Measurements from ENCODE around the gene CCN2. TPM values are rescaled to one million over a fixed set of nuclear protein-coding genes. Genes with fewer than 3 reads are reported as not detected.

Gene CCN2
- total RNA-seq, 2 experiments from 2014 or later, result 0.36 TPM; not detected in 1

GRCh38 chr6:131918650-131919355 lies 32.4 kb downstream of the CCN2 start:
- Histone ChIP-seq H3K9me3 (ENCODE audit: low read length) (peaks cover 28% of the 10 kb centered on the region), H2AFZ (ENCODE audit: low read length) (peak overlapping the region; percentile 82; the same call in 1 of the 2 replicates), H3K4me3 (ENCODE audit: low read depth, low read length, poor library complexity, severe bottlenecking) (no peak overlapping the region), H3K36me3 (ENCODE audit: insufficient read depth, low read length) (peaks cover 4% of the 10 kb centered on the region; the same call in 1 of the 2 replicates), H3K4me1 (ENCODE audit: insufficient read depth, low read length, poor library complexity, severe bottlenecking) (peaks cover 19% of the 10 kb centered on the region), H3K27ac (ENCODE audit: low read depth, low read length, poor library complexity, severe bottlenecking) (no peak overlapping the region), H3K79me2 (ENCODE audit: insufficient read depth, low read depth, low read length) (no peaks in the 10 kb centered on the region), H3K4me2 (ENCODE audit: low read length) (no peak overlapping the region), H4K20me1 (ENCODE audit: insufficient read depth, low read length) (no peaks in the 10 kb centered on the region), H3K9me2 (ENCODE audit: insufficient read depth, low read length) (no peaks in the 10 kb centered on the region)
- intact Hi-C loops (cut with micrococcal nuclease; ENCODE audit: unreplicated experiment), result loop anchor here (5.0 to 10.0 kb wide), 4 partner anchors 563 to 896 kb away; partner anchors contain the start of genes RPS12 and STX7
- BruUV-seq (replicated peaks), result no TSS peak
- no peak for DNase-seq (ENCODE audit: low spot score)
- TF ChIP-seq EZH2phosphoT487 (IDR thresholded peaks at IDR 0.05; ENCODE audit: borderline replicate concordance, low read depth, low read length) (no peak), CTCF (conservative IDR thresholded peaks at IDR 0.05; ENCODE audit: low read length) (no peak)
- POLR2A ChIA-PET, result interaction anchor here (0.6 to 1.0 kb wide), 6 partner anchors 9 to 841 kb away, joined by 3 read pairs; no protein-coding TSS in a partner anchor
- CTCF ChIA-PET (ENCODE audit: unreplicated experiment), result interaction anchor here (0.7 kb wide), 1 partner anchor 9 kb away, joined by 3 read pairs; no protein-coding TSS in a partner anchor

- peak overlapping the region; percentile 82 for H2AFZ ChIP-seq (ENCODE audit: low read length)
- intact Hi-C loops (cut with micrococcal nuclease; ENCODE audit: unreplicated experiment), result loop anchor here (5.0 to 10.0 kb wide), 4 partner anchors 564 to 897 kb away; partner anchors contain the start of genes RPS12 and STX7
- TF ChIP-seq CTCF (conservative IDR thresholded peaks at IDR 0.05; ENCODE audit: low read length) (peak; percentile 34; the same call in 1 of the 2 replicates), EZH2phosphoT487 (IDR thresholded peaks at IDR 0.05; ENCODE audit: borderline replicate concordance, low read depth, low read length) (no peak)
- no peaks in the 10 kb centered on the region for H3K79me2 ChIP-seq (ENCODE audit: insufficient read depth, low read depth, low read length)
- peak overlapping the region; percentile 14 for H3K4me3 ChIP-seq (ENCODE audit: low read depth, low read length, poor library complexity, severe bottlenecking)
- peaks cover 4% of the 10 kb centered on the region; the same call in 1 of the 2 replicates for H3K36me3 ChIP-seq (ENCODE audit: insufficient read depth, low read length)
- peak overlapping the region; percentile 62 for H3K27ac ChIP-seq (ENCODE audit: low read depth, low read length, poor library complexity, severe bottlenecking)
- H4K20me1 ChIP-seq (ENCODE audit: insufficient read depth, low read length), result no peaks in the 10 kb centered on the region
- DNase-seq (ENCODE audit: low spot score), result peak; percentile 80
- peaks cover 20% of the 10 kb centered on the region for H3K9me3 ChIP-seq (ENCODE audit: low read length)
- H3K9me2 ChIP-seq (ENCODE audit: insufficient read depth, low read length), result no peaks in the 10 kb centered on the region
- BruUV-seq (replicated peaks), result no TSS peak
- peak overlapping the region; percentile 59 for H3K4me2 ChIP-seq (ENCODE audit: low read length)
- ChIA-PET POLR2A (interaction anchor here (0.5 to 1.3 kb wide), 10 partner anchors 10 to 842 kb away, joined by 3 read pairs; partner anchors contain the start of gene STX7), CTCF (ENCODE audit: unreplicated experiment) (interaction anchor here (0.7 to 1.0 kb wide), 2 partner anchors 10 kb away, joined by 3 read pairs; no protein-coding TSS in a partner anchor)
- peaks cover 19% of the 10 kb centered on the region for H3K4me1 ChIP-seq (ENCODE audit: insufficient read depth, low read length, poor library complexity, severe bottlenecking)
Measured at GRCh38 chr6:131917763-131918649, 33.2 kb downstream of the CCN2 start.

Measured in OCI-LY7 (cell line).